Prostate gland (tissue), 2 donors: ENCODE data around the gene NDUFB1.

Experiments used
- POLR2A ChIP-seq: fragments of 450-650 bp; IDR thresholded peaks from one replicate; pipeline ENCODE4 v1.6.1; 2016; ENCODE audit warnings: antibody characterized with exemption, mild to moderate bottlenecking
- POLR2AphosphoS5 ChIP-seq: sonication (generic); formaldehyde crosslinking; IDR thresholded peaks from one replicate; pipeline ENCODE4 v1.6.1; 2017; ENCODE audit warnings: antibody characterized with exemption
- TF ChIP-seq, protein P1 (sequence below), 4 experiments: fragments of 200-600 bp in 2 of 4; fragments of 450-650 bp in 2 of 4; sonication (generic) in 2 of 4; IDR thresholded peaks; 1 replicate in 3 of 4; 2 replicates in 1 of 4; pipeline ENCODE4 v1.5.1; 2016 to 2019; ENCODE audit warnings: antibody characterized with exemption in 4 of 4, mild to moderate bottlenecking in 2 of 4, moderate library complexity in 2 of 4

DNA sequence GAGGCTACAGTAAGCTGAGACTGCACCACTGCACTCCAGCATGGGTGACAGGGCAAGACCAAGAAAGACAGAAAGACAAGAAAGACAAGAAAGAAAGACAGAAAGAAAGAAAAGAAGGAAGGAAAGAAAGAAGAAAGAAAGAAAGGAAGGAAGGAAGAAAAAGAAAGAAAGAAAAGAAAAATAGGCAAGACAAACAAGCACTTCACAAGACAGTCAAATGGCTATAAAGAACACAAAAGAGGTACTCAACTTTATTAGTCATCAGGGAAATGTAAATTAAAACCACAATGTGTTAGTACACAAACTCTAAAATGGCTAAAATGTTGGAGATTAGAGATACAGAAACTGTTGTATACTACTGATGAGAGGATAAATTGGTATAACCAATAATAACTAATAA is 21.7 kb downstream of the NDUFB1 start:
- no peak for TF ChIP-seq POLR2A
- TF ChIP-seq, protein P1, sequence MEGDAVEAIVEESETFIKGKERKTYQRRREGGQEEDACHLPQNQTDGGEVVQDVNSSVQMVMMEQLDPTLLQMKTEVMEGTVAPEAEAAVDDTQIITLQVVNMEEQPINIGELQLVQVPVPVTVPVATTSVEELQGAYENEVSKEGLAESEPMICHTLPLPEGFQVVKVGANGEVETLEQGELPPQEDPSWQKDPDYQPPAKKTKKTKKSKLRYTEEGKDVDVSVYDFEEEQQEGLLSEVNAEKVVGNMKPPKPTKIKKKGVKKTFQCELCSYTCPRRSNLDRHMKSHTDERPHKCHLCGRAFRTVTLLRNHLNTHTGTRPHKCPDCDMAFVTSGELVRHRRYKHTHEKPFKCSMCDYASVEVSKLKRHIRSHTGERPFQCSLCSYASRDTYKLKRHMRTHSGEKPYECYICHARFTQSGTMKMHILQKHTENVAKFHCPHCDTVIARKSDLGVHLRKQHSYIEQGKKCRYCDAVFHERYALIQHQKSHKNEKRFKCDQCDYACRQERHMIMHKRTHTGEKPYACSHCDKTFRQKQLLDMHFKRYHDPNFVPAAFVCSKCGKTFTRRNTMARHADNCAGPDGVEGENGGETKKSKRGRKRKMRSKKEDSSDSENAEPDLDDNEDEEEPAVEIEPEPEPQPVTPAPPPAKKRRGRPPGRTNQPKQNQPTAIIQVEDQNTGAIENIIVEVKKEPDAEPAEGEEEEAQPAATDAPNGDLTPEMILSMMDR (IDR thresholded peaks at IDR 0.05) = no peak
- TF ChIP-seq POLR2AphosphoS5 = no peak
